ENCODE data around the gene PPP1R3F. TPM values are rescaled to one million over a fixed set of nuclear protein-coding genes. Genes with fewer than 3 reads are reported as not detected.
A peak's percentile ranks its signal among the peaks of the same experiment; 100 is the strongest.

The PPP1R3F gene
- total RNA-seq, 2 donors from 2014 or later, result 24.2 to 29.6 TPM

- no peaks in the 10 kb centered on the region for H3K4me1 ChIP-seq
- no peaks in the 10 kb centered on the region for H3K27me3 ChIP-seq
- H3K4me3 ChIP-seq, result peak within 1 kb of the TSS in 1 of 2 donors; percentile 29
- TF ChIP-seq CTCF (IDR thresholded peaks at IDR 0.05), result no peak
- no peak for DNase-seq (ENCODE audit: low spot score)
- H3K27ac ChIP-seq, result no peak within 1 kb of the TSS
- no peaks in the 10 kb centered on the region for H3K9me3 ChIP-seq
- H3K36me3 ChIP-seq, result no peaks in the 10 kb centered on the region
Measured at GRCh38 chrX:49233176-49233575, 36.4 kb upstream of the PPP1R3F start, which contains the start of gene CACNA1F. Gene CACNA1F (minus strand): TSS chrX:49233340. CDS start chrX:49233309, 31 bp downstream.

- Histone ChIP-seq H3K27ac (no peak overlapping the region), H3K4me3 (peak overlapping the region in 1 of 2 donors; percentile 29), H3K9me3 (no peaks in the 10 kb centered on the region), H3K27me3 (no peaks in the 10 kb centered on the region), H3K4me1 (no peaks in the 10 kb centered on the region), H3K36me3 (no peaks in the 10 kb centered on the region)
- DNase-seq (ENCODE audit: low spot score), result no peak
- TF ChIP-seq CTCF (IDR thresholded peaks at IDR 0.05), result no peak
Measured at GRCh38 chrX:49233887-49234555, 35.6 kb upstream of the PPP1R3F start.

- no peak for DNase-seq (ENCODE audit: low spot score)
- no peak overlapping the region for H3K4me3 ChIP-seq
- no peaks in the 10 kb centered on the region for H3K36me3 ChIP-seq
- TF ChIP-seq CTCF (IDR thresholded peaks at IDR 0.05), result no peak
- no peaks in the 10 kb centered on the region for H3K9me3 ChIP-seq
- no peak overlapping the region for H3K27ac ChIP-seq
- no peaks in the 10 kb centered on the region for H3K4me1 ChIP-seq
- no peaks in the 10 kb centered on the region for H3K27me3 ChIP-seq
Measured at GRCh38 chrX:49237060-49237459, 32.5 kb upstream of the PPP1R3F start.

GRCh38 chrX:49238735-49239134 is 30.9 kb upstream of the PPP1R3F start:
- no peaks in the 10 kb centered on the region for H3K4me1 ChIP-seq
- H3K4me3 ChIP-seq, result no peak overlapping the region
- no peaks in the 10 kb centered on the region for H3K9me3 ChIP-seq
- H3K27me3 ChIP-seq, result no peaks in the 10 kb centered on the region
- no peak for DNase-seq (ENCODE audit: low spot score)
- no peak for TF ChIP-seq CTCF (IDR thresholded peaks at IDR 0.05)
- H3K27ac ChIP-seq, result no peak overlapping the region
- H3K36me3 ChIP-seq, result peaks cover 6% of the 10 kb centered on the region

- no peak overlapping the region for H3K27ac ChIP-seq
- H3K4me3 ChIP-seq, result no peak overlapping the region
- H3K4me1 ChIP-seq, result no peaks in the 10 kb centered on the region
- H3K36me3 ChIP-seq, result peaks cover 19% of the 10 kb centered on the region
- no peaks in the 10 kb centered on the region for H3K27me3 ChIP-seq
- no peak for DNase-seq (ENCODE audit: low spot score)
- H3K9me3 ChIP-seq, result no peaks in the 10 kb centered on the region
- TF ChIP-seq CTCF (IDR thresholded peaks at IDR 0.05), result no peak
Measured at GRCh38 chrX:49242545-49243066, 27.0 kb upstream of the PPP1R3F start.
